Stimulated activated CD4-positive, alpha-beta T cell treated with anti-CD3 and anti-CD28 coated beads, Interleukin-12 subunit alpha, Interleukin-12 subunit beta, amount 100 ng/mL, for 4 hours (primary cell): Measurements from ENCODE around the gene ZRANB1.
"Not testable (repeated sequence)": the region's sequence is repeated elsewhere in the genome, so short reads cannot be mapped to it uniquely, and the experiment has no call there.

Source experiments
- DNase-seq: peaks from one replicate; pipeline ENCODE4 v3.0.0-alpha.2; 2020

ZRANB1 gene

GRCh38 chr10:124941823-124942222, at the start of gene ZRANB1:
Gene ZRANB1, plus strand, starts transcription at chr10:124942123. Its CDS starts 371 bp downstream, at chr10:124942494.
- no peak for DNase-seq

- no peak for DNase-seq
These were observed 49.0 kb upstream of the ZRANB1 start for GRCh38 chr10:124892905-124893304.

- DNase-seq = no peak
These were observed 47.2 kb upstream of the ZRANB1 start for GRCh38 chr10:124894569-124895215.

- DNase-seq = no peak
These were observed 45.2 kb upstream of the ZRANB1 start for GRCh38 chr10:124896751-124897150.

GRCh38 chr10:124898471-124898870, 43.5 kb upstream of the ZRANB1 start:
- DNase-seq = no peak

DNA sequence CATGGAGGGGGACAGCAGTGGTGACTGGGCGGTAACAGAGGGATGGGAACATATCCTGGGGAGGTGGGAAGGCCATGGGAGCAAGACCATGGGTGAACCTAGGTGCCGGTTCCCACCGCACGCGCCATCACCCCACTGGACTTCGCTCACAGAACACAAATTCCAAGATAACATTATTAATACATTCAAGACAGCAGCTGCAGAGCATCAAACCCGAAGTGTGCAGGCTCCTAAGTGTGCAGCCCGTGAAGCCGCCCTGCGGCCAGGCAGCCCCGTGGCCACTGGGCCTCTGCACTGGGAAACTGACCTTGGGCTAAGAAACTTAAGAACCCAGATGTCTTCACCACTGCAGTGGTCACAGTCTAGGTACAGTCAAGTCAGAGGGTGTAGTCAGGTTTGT, 42.8 kb upstream of the ZRANB1 start:
- DNase-seq = no peak

DNA sequence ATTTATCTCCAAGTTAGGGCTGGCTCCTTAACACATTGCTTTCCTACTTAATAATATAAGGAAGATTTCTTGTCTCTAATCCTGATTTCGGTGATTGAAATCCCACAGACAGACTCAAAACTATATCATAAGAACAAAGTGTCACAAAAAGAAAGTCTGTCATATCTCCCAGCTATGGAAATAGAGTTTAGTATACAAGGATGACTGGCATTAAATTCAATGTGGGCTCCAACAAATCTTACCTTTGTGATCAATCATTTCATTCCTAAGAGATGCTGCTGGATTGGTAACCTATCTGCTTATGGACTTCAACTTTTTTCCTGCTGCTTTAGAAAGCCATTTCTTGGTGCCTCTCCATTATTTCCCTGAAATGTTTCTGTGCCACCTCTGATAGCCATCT, 39.5 kb upstream of the ZRANB1 start:
- no peak for DNase-seq

DNA sequence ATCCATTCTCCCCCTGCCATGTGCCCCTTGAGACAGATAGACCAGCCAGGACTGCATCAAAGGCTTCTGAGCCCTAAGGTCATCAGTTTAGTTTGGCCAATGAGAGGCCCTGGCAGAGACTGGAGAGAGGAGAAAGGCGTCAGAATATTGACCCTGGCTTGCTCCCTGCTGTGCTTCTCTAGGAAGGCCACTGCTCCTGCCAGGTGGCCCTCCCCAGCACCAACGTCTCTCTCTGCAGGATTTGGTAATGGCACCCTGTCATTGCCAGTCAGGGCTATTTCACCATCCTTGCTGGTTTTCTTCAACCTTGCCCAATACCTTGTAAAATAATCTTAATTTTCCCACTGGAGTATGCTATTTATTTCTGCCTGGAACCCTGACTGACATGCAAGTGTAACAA, 38.8 kb upstream of the ZRANB1 start:
- no peak for DNase-seq

DNA sequence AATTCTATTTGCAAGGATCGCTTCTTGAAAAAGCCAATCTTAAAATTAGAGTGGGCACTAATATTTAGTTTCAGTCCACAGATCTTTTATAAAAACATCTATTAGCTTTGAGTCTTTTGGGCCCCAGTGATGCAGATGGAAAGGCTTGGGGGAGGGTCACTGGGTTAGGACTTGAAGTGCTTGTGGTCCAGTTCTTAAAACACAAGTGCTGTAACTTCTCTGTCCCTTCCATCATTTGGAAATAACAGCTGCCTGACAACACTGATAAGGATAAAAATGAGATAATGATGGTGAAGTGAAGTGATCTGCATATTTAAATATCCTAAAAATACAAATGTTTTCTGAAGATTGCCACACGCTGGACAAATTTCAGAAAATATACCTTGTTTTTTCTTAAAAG, 37.1 kb upstream of the ZRANB1 start:
- no peak for DNase-seq

DNA sequence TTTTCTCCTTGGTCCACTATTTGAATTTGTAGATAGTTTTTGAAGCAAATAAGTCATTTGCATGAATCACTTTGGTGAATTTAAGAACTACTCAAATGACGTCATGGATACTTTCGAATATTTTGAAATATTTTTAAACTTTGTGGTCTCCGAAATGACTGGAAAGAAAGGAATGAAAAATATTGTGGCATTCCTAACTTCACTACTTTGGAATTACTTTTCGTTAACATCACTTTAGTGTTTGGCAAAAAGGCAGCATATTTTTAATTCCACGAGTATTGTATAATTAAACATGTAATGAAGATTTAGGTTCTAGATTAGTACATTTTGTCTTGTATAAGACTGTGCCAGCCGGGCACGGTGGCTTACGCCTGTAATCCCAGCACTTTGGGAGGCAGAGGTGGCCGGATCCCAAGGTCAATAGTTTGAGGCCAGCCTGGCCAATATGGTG, 35.3 kb upstream of the ZRANB1 start:
- DNase-seq = no peak

DNA sequence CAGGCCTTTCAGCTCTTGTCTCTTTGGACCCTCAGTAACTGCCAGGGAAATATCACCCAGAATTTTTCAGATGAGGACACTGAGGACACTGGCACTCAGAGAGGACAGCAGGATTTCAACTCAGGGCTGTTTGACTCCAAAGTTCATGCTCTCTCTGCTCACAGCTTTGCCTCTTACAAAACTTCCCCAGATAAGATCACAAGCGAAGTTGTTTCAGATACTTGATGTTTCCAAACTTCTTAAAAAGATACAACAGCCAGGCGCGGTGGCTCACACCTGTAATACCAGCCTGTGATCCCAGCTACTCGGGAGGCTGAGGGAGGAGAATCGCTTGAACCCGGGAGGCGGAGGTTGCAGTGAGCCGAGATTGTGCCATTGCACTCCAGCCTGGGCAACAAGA, 32.4 kb upstream of the ZRANB1 start:
- no peak for DNase-seq

- no peak for DNase-seq
These were observed 30.5 kb upstream of the ZRANB1 start for GRCh38 chr10:124911124-124912067.

- DNase-seq = no peak
These were observed 29.6 kb upstream of the ZRANB1 start for GRCh38 chr10:124912101-124912886.

- DNase-seq = no peak
These were observed 28.8 kb upstream of the ZRANB1 start for GRCh38 chr10:124913167-124913566.

- DNase-seq = not testable (repeated sequence)
These were observed 27.5 kb upstream of the ZRANB1 start for GRCh38 chr10:124914398-124914797.

GRCh38 chr10:124916098-124916584, 25.8 kb upstream of the ZRANB1 start:
- no peak for DNase-seq

DNA sequence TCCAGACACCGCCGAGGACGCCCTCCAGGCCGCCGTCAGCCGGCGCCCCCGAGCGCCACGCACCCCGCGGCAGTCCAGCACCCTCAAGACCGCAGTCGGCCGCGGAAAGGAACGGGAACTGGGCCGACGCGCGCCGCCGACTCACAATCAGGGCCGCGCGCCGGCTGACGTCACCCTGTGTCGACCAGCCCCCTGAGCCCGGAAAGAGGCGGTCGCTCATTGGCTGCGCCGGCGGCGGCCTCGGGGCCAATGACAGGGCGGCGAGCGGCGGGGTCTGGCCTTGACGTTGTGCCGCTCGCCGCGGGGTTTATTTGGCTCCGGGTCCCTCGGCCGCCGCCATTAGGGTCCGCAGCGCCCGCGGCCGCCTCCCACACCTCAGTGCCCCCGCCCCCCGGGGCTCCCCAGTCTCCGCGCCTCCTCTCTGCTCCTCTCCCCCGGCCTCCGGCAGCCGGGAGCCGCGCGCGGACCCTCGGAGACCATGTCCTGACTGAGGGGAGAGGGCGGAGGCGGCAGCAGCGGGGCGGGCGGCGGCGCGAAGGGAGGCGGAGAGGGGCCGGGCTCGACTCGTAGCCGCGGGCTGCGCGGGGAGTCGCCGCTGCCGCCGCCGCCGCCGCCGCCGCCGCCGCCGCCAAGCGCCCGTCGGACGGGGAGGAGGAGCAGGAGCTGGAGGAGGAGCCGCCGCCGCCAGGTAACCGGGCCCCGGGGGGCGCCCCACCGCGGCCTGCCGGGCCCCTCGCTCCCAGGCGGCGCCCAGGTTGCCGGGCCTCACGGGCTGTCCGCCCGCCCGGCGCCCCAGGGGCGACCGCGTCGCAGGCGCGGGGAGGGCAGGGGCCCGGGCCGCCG, 25.1 kb upstream of the ZRANB1 start:
- DNase-seq = peak; percentile 97

DNA sequence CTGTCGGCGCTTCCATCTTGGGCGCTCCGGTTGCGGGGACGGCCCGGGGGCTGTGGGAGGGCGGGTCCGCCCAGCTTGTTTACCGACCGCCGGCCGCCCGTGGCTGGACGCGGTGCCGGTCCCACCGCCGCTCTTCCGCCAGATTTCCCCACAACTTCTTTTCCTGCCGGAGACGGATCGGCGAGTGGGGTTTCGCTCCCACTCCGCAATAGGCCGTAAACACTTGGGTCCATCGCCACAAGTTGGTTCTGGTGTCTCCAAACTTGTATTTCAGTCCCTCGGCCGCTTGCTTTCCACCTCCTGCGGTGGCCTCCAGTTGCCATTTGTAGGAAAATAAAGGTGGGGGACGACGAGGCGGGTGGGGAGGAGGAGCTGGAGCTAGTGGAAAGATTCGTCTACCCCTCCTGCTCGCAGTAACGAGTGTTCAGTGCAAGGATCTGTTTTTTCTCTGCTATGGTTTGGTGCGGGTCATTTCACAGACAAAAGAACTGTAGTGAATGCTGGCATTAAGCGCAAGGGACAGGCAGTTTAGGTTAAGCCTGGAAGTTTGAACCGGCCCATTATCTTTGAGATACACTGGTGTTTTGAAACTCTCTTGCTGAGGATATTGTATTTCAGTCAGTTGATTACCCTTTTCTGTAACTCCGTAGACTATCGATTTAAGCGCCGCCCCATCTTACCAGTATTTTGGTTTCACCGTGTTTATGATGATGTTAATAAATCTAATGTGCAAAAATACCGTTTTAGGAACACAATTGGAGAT, 24.3 kb upstream of the ZRANB1 start:
- peak; percentile 34 for DNase-seq

- no peak for DNase-seq
These were observed 23.6 kb upstream of the ZRANB1 start for GRCh38 chr10:124918191-124918830.

GRCh38 chr10:124918906-124919305, 23.0 kb upstream of the ZRANB1 start:
- no peak for DNase-seq

DNA sequence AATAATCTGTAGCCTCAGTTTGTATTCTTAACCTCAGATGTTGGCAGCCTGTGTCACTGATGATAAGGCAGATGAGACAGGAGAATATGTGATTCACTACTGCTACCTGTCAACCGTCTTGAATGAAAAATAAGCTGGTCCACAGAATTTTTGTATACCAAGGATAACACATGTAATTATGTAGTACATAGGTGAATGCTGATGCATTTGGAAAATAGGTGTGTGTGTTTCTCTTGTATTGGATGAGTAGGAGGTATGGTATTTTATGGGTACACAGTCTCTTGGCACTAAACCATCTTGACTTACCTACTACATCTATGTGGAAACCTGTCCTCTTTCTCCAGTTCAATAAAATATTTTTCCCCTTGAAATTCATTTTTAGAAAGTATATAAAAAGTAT, 20.7 kb upstream of the ZRANB1 start:
- no peak for DNase-seq
